HFF-Myc (cell line): ENCODE results near the gene CCDC197.

ENCODE experiments used
- DNase-seq: peaks from one replicate; pipeline ENCODE4 v3.0.0-alpha.2; 2011; ENCODE audit warnings: low read depth; ENCODE audit errors: extremely low read depth
- H3K4me3 ChIP-seq: replicated peaks from 2 replicates; pipeline ENCODE4 v1.5.1; 2011; ENCODE audit warnings: low read depth, mild to moderate bottlenecking, control low read depth, low read length
- CTCF ChIP-seq: IDR thresholded peaks from 2 replicates; pipeline ENCODE4 v1.5.1; 2012; ENCODE audit warnings: mild to moderate bottlenecking, low read depth, low read length, control low read depth; ENCODE audit errors: missing control alignments

Gene CCDC197

GRCh38 chr14:94041551-94042346 lies 44.6 kb downstream of the CCDC197 start:
- no peak for DNase-seq
- no peak overlapping the region for H3K4me3 ChIP-seq
- no peak for TF ChIP-seq CTCF

- no peak for DNase-seq
- H3K4me3 ChIP-seq: no peak overlapping the region
- no peak for TF ChIP-seq CTCF
Measured at GRCh38 chr14:94042433-94043091, 45.5 kb downstream of the CCDC197 start.

- no peak overlapping the region for H3K4me3 ChIP-seq
- TF ChIP-seq CTCF: no peak
- no peak for DNase-seq
Measured at GRCh38 chr14:94043111-94043755, 46.1 kb downstream of the CCDC197 start.

- TF ChIP-seq CTCF: no peak
- DNase-seq: no peak
- no peak overlapping the region for H3K4me3 ChIP-seq
Measured at GRCh38 chr14:94043756-94044475, 46.8 kb downstream of the CCDC197 start.

- no peak for DNase-seq
- TF ChIP-seq CTCF: no peak
- no peak overlapping the region for H3K4me3 ChIP-seq
Measured at GRCh38 chr14:94044476-94045091, 47.5 kb downstream of the CCDC197 start.

GRCh38 chr14:94045101-94045500 lies 48.0 kb downstream of the CCDC197 start:
- H3K4me3 ChIP-seq: no peak overlapping the region
- no peak for DNase-seq
- no peak for TF ChIP-seq CTCF
